ENCODE measurements around the gene ADCY9.
"Not testable (repeated sequence)": the region's sequence is repeated elsewhere in the genome, so short reads cannot be mapped to it uniquely, and the experiment has no call there.

The ADCY9 gene

GRCh38 chr16:3935921-3936320 lies 180.3 kb downstream of the ADCY9 start:
- Histone ChIP-seq H3K4me3 (ENCODE audit: low read length) (no peak overlapping the region), H3K9me2 (replicated peaks; ENCODE audit: control insufficient read depth, low read length) (no peaks in the 10 kb centered on the region), H3K4me1 (ENCODE audit: control insufficient read depth, low read length) (no peaks in the 10 kb centered on the region), H3K79me2 (ENCODE audit: control insufficient read depth, low read length) (no peaks in the 10 kb centered on the region), H3K9me3 (ENCODE audit: control insufficient read depth, insufficient read depth, low read length) (no peaks in the 10 kb centered on the region), H3F3A (ENCODE audit: control insufficient read depth, insufficient read depth) (no peaks in the 10 kb centered on the region), H3K4me2 (ENCODE audit: low read length) (no peak overlapping the region), H4K20me1 (ENCODE audit: control insufficient read depth, insufficient read depth, low read depth, low read length) (no peaks in the 10 kb centered on the region), H3K27ac (ENCODE audit: low read depth, low read length) (no peak overlapping the region), H3K36me3 (ENCODE audit: control insufficient read depth, low read length) (no peaks in the 10 kb centered on the region), H3K27me3 (ENCODE audit: control insufficient read depth, low read length) (no peaks in the 10 kb centered on the region)
- TF ChIP-seq EZH2phosphoT487 (IDR thresholded peaks at IDR 0.05; ENCODE audit: borderline replicate concordance, low read length) (no peak), CTCF (IDR thresholded peaks at IDR 0.05; ENCODE audit: low read depth, low read length, poor library complexity, severe bottlenecking) (no peak)

- Histone ChIP-seq H3K27me3 (ENCODE audit: control insufficient read depth, low read length) (no peaks in the 10 kb centered on the region), H3K36me3 (ENCODE audit: control insufficient read depth, low read length) (no peaks in the 10 kb centered on the region), H3K79me2 (ENCODE audit: control insufficient read depth, low read length) (no peaks in the 10 kb centered on the region), H3K27ac (ENCODE audit: low read depth, low read length) (no peak overlapping the region), H3K9me2 (replicated peaks; ENCODE audit: control insufficient read depth, low read length) (no peaks in the 10 kb centered on the region), H4K20me1 (ENCODE audit: control insufficient read depth, insufficient read depth, low read depth, low read length) (no peaks in the 10 kb centered on the region), H3K4me2 (ENCODE audit: low read length) (no peak overlapping the region), H3K4me3 (ENCODE audit: low read length) (no peak overlapping the region), H3K4me1 (ENCODE audit: control insufficient read depth, low read length) (no peaks in the 10 kb centered on the region), H3K9me3 (ENCODE audit: control insufficient read depth, insufficient read depth, low read length) (no peaks in the 10 kb centered on the region), H3F3A (ENCODE audit: control insufficient read depth, insufficient read depth) (no peaks in the 10 kb centered on the region)
- TF ChIP-seq EZH2phosphoT487 (IDR thresholded peaks at IDR 0.05; ENCODE audit: borderline replicate concordance, low read length) (no peak), CTCF (IDR thresholded peaks at IDR 0.05; ENCODE audit: low read depth, low read length, poor library complexity, severe bottlenecking) (no peak)
Observed at GRCh38 chr16:3934491-3935181, 181.6 kb downstream of the ADCY9 start.

GRCh38 chr16:3927147-3927546 lies 189.1 kb downstream of the ADCY9 start:
- H3K27me3 ChIP-seq (ENCODE audit: control insufficient read depth, low read length); H3K36me3 ChIP-seq (ENCODE audit: control insufficient read depth, low read length); H3K4me2 ChIP-seq (ENCODE audit: low read length); H3F3A ChIP-seq (ENCODE audit: control insufficient read depth, insufficient read depth); H3K4me3 ChIP-seq (ENCODE audit: low read length); H3K79me2 ChIP-seq (ENCODE audit: control insufficient read depth, low read length); H3K27ac ChIP-seq (ENCODE audit: low read depth, low read length); H3K9me3 ChIP-seq (ENCODE audit: control insufficient read depth, insufficient read depth, low read length); H3K9me2 ChIP-seq (replicated peaks; ENCODE audit: control insufficient read depth, low read length); H4K20me1 ChIP-seq (ENCODE audit: control insufficient read depth, insufficient read depth, low read depth, low read length); H3K4me1 ChIP-seq (ENCODE audit: control insufficient read depth, low read length): not testable (repeated sequence)

- no peaks in the 10 kb centered on the region for H3K4me1 ChIP-seq (ENCODE audit: control insufficient read depth, low read length)
- H3K27me3 ChIP-seq (ENCODE audit: control insufficient read depth, low read length): no peaks in the 10 kb centered on the region
- no peaks in the 10 kb centered on the region for H3K9me3 ChIP-seq (ENCODE audit: control insufficient read depth, insufficient read depth, low read length)
- H4K20me1 ChIP-seq (ENCODE audit: control insufficient read depth, insufficient read depth, low read depth, low read length): no peaks in the 10 kb centered on the region
- H3K4me3 ChIP-seq (ENCODE audit: low read length): no peak overlapping the region
- TF ChIP-seq CTCF (IDR thresholded peaks at IDR 0.05; ENCODE audit: low read depth, low read length, poor library complexity, severe bottlenecking) (no peak), EZH2phosphoT487 (IDR thresholded peaks at IDR 0.05; ENCODE audit: borderline replicate concordance, low read length) (no peak)
- no peaks in the 10 kb centered on the region for H3F3A ChIP-seq (ENCODE audit: control insufficient read depth, insufficient read depth)
- H3K9me2 ChIP-seq (replicated peaks; ENCODE audit: control insufficient read depth, low read length): no peaks in the 10 kb centered on the region
- H3K4me2 ChIP-seq (ENCODE audit: low read length): no peak overlapping the region
- H3K27ac ChIP-seq (ENCODE audit: low read depth, low read length): no peak overlapping the region
- no peaks in the 10 kb centered on the region for H3K36me3 ChIP-seq (ENCODE audit: control insufficient read depth, low read length)
- no peaks in the 10 kb centered on the region for H3K79me2 ChIP-seq (ENCODE audit: control insufficient read depth, low read length)
Observed at GRCh38 chr16:3924763-3925162, 191.5 kb downstream of the ADCY9 start.

All from DOHH2 (cell line).